Midbrain (tissue), 1 donor: ENCODE measurements around the gene IL26.
A peak's percentile ranks its signal among the peaks of the same experiment; 100 is the strongest.
"Not testable (repeated sequence)": the region's sequence is repeated elsewhere in the genome, so short reads cannot be mapped to it uniquely, and the experiment has no call there.

Experiments used
- DNase-seq: peaks from one replicate; lab custom pipeline; 2025; lab: John Stamatoyannopoulos, UW

Gene IL26

GRCh38 chr12:68240079-68240478 lies 14.5 kb upstream of the IL26 start:
- no peak for DNase-seq

GRCh38 chr12:68239309-68239982 lies 13.8 kb upstream of the IL26 start:
- DNase-seq, result no peak

DNA sequence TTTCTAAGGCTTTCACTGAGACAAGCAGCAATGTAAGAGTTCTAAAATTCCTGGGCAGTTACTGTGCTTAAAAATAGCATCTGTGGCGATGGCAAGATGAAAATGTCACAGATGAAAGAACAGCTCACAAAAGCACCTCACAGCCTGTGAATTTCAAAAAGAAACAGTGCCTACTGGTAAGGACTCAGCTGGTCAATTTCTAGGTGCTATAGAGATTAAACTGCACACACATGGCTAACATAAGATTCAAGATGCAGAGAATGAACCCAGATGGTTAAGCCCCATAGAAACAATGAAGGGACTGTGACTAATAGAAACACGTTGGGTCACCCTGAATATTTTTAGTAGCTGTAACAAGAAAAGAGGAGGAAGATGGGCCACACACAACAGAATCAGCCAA lies 12.0 kb upstream of the IL26 start:
- DNase-seq, result no peak

DNA sequence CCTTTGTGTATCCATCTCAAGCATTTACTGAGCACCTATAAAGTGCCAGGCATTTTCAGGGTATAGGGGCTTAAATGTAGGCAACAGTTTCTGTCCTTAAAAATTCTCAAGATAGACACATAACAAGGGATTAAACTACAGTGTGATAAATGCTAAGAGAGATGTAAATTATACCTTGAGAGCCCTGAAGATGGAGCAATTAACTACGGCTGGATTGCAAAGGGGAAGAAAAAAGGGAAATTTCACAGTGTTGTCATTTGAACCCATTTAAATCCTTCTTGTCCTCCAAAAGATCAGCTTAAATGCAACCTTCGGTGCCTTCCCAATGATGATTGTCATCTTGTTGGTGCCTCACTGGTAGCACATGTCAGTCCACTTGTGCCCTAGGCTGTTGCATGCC lies 11.5 kb upstream of the IL26 start:
- DNase-seq, result no peak

DNA sequence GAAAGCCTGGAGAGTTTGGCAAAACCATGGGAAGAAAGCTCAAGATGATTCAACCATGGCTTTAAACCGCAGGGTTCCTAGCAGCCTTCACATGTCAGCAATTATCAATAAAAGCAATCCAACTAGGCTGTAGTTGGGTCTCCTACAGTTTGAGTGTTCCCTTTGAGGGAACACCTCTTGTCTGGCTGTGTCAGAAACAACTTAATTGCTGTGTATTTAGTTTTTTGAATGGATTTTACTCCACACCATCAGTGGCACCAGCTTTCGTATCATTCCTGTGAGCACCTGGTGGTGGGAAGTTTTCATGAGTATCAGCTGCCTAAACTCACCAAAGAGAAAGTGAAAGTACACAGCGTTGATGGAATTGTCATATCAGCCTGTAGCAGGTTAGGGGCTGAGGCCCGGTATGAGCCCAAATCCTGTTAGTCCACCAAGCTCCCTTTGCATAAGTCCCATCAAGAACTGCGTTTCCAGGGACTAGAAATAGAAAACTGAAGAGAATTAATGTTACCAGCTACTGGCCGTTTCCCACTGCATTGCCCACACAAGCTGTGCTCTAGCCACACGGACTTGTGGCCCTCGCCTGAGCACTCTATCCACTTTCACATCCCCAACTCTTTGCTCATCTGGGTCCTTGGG lies 10.9 kb upstream of the IL26 start:
- DNase-seq, result no peak

DNA sequence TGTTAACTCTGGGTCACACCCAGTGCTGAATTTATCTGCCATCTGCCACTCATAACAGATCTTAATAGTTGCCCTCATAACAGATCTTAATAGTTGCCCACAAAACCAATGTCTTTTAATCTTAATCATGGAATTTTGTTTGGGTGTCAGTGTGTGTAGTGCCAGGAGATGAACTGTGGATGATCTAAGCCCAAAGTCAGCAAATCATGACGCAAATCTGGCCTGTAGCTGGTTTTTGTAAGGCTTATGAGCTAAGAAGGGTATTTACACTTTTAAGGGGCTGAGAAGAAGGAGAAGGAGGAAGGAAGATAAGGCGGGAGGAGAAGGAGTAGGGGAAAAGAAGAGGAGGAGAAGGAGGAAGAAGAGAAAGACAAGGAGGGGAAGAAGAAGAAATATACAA lies 10.0 kb upstream of the IL26 start:
- no peak for DNase-seq

GRCh38 chr12:68234140-68234539 lies 8.5 kb upstream of the IL26 start:
- no peak for DNase-seq

- no peak for DNase-seq
Measured at GRCh38 chr12:68233498-68233897, 7.9 kb upstream of the IL26 start.

DNA sequence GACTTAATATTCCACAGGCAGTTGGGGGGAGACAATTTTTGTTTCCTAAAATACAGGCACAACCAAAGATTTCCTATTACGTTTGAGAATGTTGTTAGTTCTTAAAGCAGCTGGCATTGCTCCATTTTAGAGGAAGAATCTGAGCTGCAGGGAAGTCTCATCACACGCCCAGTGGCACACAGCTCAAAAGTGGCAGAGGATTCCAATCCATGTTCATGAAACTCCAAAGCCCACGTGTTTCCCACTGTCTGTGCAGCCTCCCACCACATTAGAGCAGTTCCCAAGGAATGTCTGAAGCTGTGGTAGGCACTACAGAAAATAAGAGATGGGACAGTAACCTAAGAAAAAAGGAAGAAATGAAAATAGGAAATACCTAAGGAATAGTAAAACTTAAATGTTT lies 6.1 kb upstream of the IL26 start:
- no peak for DNase-seq

DNA sequence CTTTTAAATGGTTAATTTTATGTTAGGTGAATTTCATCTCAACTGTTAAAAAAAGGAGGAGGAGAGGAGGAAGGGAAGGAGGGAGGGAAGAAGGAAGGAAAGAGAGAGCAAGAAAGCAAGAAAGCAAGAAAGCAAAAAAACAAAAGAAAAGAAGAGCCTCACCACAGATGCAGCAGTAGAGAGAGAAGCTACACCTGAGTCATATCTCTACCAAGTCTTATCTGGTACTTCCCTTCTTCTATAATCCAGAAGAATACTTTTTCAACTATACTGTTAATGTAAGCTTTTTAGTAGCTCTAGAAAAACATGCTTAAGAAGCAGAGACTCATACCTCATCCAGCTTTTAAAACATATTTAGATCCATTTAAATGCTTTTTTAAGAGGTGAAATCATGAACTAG lies 5.6 kb upstream of the IL26 start:
- DNase-seq, result no peak

GRCh38 chr12:68229956-68230355 lies 4.3 kb upstream of the IL26 start:
- no peak for DNase-seq

DNA sequence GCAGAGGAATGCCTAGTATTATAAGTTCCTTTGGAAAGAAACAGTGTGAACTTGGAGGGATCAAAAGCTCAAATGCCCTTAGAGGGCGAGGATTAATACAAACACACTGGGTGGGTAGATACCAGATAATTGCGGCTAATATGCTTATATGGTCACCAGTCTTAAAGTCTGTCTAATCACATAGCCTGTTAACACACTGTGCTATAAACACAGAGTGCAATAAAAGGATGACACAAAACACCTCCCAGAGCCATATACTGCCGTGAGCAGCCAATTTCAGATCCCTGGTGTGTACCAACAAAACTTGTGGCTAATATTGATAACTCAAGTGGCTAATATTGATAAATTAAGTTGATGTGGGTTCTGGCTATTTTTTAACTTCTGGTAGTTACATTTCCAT lies 1.7 kb upstream of the IL26 start:
- DNase-seq, result no peak

DNA sequence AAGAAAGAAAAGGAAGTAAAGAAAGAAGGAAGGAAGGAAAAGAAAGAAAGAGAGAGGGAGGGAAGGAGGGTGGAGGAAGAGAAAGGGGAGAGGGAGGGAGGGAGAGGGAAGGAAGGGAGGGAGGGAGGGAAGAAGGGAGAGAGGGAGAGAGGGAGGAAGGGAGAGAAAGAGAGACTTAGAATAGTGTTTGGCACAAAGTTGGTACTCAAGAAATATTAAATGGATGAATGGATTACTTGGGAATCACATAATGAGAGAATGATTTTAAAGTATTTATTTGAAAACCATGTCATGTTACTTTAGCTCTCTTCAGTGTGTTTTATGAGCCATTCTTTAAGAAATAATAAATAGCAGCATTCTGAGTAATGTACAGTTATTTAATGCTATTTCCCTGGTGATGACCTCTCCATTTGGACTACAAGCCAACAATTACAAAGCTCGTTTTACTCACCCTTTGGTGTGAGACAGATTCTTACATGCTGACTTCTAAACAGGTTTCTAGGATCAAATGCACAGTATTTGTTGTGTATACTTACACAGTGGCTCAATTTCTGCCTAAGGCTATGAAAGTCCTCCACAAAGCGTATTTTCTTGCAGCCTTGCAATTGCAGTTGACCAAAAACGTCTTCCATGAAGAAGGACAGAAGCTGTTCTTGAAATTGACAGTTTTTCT lies 861 bp downstream of the IL26 start:
- no peak for DNase-seq

- DNase-seq, result peak; percentile 80
Measured at GRCh38 chr12:68223067-68223747, 2.4 kb downstream of the IL26 start.

- DNase-seq, result no peak
Measured at GRCh38 chr12:68222326-68222725, 3.3 kb downstream of the IL26 start.

GRCh38 chr12:68221497-68221896 lies 4.1 kb downstream of the IL26 start:
- no peak for DNase-seq

DNA sequence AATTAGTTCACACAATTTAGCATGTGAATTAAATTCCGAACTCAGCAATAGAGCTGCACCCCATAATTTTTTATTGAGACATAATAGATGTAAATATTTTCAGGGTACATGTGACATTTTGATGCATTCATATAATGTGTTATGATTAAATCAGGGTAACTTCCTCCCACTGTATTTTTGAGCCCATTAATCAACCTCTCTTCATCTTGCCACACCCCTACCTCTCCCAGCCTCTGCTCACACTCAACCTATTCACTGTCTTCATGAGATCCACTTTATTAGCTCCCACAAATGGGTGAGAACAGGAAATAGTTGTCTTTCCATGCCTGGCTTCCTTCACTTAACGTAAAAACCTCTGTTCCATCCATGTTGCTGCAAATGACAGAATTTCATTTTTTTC lies 14.7 kb downstream of the IL26 start:
- no peak for DNase-seq

GRCh38 chr12:68209048-68209728 lies 16.4 kb downstream of the IL26 start:
- DNase-seq, result not testable (repeated sequence)

- no peak for DNase-seq
Measured at GRCh38 chr12:68207276-68207675, 18.3 kb downstream of the IL26 start.

GRCh38 chr12:68206446-68206845 lies 19.2 kb downstream of the IL26 start:
- DNase-seq, result no peak

DNA sequence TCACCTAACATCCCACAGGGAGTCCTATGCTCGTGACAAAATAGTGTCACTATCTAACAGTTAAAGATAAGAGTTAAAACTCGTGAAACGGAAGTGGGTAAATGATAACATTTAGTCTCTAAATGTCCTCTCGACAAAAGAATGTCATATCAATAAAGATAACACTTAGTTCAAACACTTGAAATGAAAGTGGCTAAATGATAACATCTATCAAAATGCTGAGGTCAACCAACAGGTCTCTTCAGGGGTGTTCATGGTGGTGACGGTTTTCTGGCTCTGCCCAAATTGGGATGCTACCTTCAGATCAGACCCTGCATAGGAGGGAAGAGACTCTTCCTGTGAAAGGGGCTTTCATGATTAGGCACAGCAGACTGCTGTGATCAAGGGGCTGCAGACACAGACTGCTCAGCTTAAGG lies 22.1 kb downstream of the IL26 start:
- no peak for DNase-seq

DNA sequence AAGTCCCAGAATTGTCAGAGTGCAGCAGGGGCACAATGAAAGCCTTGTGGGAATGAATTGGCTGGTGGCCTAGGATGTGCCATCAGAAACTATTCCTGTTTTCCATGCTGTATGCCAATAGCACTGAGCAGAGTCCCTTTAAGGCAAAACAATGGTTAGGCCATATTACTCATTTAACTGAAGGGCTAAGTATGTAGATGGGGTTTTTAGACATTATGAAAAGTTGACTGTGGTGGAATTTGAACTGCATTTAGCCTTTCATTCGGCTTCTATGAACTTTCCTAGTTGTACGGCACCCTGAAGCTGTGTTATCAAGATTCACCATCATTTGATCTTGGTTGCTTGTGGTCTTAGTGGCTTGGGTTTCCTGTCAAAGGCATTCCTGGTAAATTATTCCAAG lies 24.8 kb downstream of the IL26 start:
- no peak for DNase-seq
